HL-60/S4 (cell line): ENCODE results near the gene C16orf54.
"Not testable (repeated sequence)": the region's sequence is repeated elsewhere in the genome, so short reads cannot be mapped to it uniquely, and the experiment has no call there.

Experiments used
- in situ Hi-C: fragments of 300-500 bp; cut with MboI; formaldehyde crosslinking; loops from 2 replicates; pipeline ENCODE4 v1.14.3; 2022; ENCODE audit warnings: low sequenced_read_pairs

Gene C16orf54, protein sequence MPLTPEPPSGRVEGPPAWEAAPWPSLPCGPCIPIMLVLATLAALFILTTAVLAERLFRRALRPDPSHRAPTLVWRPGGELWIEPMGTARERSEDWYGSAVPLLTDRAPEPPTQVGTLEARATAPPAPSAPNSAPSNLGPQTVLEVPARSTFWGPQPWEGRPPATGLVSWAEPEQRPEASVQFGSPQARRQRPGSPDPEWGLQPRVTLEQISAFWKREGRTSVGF

DNA sequence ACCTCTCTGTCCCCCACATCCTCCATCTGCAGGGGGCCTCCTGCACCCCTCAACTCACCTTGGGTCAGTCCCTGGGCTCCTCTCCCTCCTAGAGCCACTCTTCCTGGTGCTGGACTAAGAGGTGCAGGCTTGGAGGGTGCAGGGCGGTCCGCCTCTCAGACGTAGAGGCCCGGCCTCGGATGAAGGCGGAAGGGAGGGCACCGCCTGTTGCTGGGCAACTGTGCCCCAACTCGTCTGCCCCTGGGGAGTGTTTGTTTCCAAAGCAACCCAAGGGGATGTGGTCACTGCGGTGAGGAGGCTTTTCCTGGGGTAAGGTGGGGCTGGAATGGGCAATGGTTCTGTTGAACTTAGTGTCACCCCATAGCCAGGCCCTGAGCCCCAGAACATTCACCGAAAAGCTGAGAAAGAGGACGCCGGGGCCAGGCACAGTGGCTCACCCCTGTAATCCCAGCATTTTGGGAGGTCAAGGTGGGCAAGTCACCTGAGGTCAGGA is at the start of gene C16orf54:
Gene C16orf54 (minus strand): TSS at position 138 of the 493 bp plus-strand sequence. CDS start 1,039 bp downstream, outside the sequence.
- in situ Hi-C loops = loop anchor here (5.0 kb wide), 1 partner anchor 46 kb away; the partner anchor contains the start of gene KIF22

DNA sequence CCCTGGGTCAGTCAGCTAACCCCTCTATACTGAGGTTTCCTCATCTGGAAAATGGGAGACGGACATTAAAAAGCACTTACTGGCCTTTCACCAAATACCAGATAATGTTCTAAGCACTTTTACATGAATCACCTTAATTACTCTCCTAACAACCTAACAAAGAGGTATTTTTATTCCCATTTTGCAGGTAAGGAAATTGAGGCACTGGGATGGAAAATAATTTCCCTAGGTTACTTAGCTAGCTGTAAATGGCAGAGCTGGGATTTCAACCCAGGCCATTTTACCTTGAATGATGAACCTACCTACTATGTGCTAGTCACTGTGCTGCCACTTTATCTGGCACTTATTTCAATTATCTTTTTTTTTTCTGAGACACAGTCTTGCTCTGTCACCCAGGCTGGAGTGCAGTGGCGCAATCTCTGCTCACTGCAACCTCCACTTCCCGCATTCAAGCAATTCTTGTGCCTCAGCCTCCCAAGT is 48.5 kb upstream of the C16orf54 start:
- in situ Hi-C loops = loop anchor here (5.0 kb wide), 1 partner anchor 47 kb away; the partner anchor contains the start of gene C16orf54

DNA sequence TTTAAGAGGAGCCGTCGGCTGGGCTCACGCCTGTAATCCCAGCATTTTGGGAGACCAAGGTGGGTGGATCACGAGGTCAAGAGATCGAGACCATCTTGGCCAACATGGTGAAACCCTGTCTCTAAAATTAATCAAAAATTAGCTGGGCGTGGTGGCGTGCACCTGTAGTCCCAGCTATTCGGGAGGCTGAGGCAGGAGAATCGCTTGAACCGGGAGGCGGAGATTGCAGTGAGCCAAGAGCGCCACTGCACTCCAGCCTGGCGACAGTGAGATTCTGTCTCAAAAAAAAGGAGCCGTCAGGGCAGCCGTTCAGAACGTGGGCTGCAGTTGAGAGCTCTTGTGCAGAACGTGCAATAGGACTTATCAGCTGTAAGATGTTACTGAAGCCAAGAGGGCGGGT is 47.4 kb upstream of the C16orf54 start:
- in situ Hi-C loops = loop anchor here (5.0 kb wide), 1 partner anchor 46 kb away; the partner anchor contains the start of gene C16orf54

DNA sequence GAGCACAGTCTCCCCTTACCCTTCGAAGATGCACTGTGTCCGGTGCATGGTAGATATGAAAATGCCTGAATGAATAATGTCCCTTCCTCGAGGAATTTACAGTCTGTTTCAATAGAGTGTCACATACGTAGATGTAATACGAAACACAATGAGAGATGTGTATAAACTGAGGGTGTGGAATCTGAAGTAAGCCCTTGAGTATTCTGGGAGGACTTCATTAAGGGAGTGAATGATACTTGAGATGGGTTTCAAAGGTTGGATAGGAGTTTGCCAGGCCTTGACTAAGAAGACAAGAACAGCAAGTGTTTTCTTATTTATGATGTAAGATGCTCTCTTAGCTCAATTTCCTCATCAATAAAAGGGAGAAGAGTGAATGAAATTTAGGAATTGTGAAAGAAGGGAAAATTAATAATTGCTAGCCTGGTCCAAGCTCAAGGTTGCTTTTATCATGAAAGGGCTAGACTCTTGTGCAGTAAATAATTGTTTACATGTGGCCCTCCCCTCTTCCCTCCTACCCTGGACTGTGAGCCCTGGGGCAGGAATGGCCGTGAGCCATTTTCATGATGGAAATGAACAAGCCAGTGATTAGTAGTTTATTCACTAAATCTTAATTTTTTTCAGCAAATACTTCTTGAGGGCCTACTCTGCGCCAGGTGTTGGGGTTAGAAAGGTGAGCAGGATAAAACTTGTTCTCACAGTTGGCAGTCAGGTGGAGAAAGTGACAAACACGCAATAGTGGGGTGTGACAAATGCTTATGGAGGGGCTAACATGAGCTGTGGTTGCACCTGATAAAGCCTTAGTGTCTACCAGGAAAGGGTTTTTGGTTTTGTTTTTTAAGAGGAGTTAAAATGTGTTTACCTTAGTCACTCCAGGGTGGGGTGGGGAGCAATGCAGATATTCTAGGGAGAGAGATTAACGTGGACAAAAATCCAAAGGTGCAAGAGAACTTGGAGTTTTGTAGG is 46.3 kb upstream of the C16orf54 start:
- in situ Hi-C loops = loop anchor here (5.0 kb wide), 1 partner anchor 45 kb away; the partner anchor contains the start of gene C16orf54

DNA sequence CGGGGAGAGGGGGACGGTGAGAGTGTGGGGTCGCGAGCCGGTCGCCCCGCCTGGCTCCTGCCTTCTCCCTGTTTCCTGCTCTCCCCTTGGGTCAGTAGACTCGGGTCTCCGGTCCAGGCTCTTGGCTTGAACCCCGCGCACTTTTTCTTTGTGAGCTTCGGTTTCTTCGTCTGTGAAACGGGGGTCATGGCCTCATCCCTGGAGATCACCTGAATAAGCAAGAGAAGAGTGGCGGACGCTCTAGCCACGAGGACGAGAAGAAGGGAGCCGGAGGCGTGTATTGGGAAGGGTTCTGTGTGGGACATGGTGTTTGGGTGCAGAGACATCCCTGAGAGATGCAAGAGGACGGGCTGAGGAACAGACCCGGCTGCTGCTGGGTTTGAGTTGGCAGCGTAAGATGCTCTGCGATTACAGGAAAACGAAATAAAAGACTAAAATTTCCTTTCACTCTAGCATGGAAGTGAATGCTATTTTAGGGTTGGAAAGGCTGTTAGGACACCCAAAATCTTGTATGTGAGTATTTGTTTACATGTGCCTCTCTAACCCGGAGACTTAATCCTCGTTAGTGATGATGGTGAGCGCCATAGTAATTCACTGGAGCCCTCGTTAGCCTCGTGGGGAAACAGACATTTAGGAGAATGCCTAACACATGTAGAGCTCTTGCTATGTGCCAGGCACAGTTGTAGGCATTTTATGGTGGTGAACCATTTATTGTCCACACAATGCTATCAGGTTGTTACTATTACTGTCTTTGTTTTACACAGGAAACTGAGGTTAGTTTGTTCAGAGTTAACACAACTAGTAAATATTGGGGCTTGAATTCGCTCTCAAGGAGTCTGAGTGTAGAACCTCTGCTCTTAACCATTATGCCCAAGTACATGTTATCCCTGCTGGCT is 45.4 kb upstream of the C16orf54 start:
- in situ Hi-C loops = loop anchor here (5.0 kb wide), 1 partner anchor 44 kb away; the partner anchor contains the start of gene C16orf54

DNA sequence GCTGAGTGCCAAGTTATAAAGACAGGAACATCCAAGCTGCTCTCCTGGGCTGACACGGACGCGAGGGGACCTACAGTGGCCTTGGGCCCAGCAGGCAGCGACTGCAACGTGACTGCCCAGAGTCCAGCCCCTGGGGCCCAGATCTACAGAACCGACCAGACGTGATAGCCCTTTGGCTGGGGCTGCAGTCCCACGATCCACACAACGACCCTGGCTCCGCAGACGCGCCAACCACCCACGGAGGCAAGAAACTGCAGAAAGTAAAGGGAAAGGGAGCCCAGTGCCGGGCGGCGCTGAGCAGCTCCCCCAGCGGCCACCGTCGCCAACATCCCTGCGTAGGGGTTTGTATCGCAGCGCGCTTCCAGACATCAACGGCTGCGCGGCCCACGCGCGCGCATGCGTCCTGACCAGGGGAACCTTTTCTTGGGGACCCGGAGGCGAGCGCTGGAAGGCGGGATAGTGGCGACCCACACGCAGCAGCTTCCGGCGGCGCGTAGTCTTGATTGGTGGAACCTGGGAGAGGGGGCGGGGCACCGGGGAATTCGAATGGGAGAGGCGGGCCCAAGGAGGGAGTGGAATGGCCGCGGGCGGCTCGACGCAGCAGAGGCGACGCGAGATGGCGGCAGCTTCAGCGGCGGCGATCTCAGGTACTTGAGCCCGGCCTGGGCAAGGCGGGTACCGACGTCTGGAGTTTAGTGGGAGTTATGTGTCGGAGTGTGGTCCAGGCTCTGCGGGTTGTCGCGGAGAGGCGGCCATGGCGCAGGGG is 44.6 kb upstream of the C16orf54 start, which contains the start of gene KIF22:
Gene KIF22 (plus strand): TSS at position 569 of the 766 bp plus-strand sequence. CDS start 9 bp downstream, at position 578.
- in situ Hi-C loops = loop anchor here (5.0 kb wide), 1 partner anchor 43 kb away; the partner anchor contains the start of gene C16orf54

DNA sequence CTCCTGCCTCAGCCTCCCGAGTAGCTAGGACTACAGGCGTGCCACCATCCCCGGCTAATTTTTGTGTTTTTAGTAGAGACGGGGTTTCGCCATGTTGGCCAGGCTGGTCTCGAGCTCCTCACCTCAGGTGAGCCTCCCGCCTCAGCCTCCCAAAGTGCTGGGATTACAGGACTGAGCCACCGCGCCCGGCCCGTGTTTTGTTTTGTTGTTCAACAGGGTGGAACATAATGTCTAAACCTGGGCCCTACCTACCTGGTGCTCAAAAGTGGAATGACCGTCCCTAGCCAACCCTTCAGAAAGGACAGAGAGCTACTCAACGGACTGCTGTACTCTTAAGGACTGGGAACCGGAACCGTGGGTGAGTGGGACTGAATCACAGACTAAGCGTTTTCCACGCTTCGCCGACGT is 44.0 kb upstream of the C16orf54 start:
- in situ Hi-C loops = loop anchor here (5.0 kb wide), 1 partner anchor 42 kb away; the partner anchor contains the start of gene C16orf54

DNA sequence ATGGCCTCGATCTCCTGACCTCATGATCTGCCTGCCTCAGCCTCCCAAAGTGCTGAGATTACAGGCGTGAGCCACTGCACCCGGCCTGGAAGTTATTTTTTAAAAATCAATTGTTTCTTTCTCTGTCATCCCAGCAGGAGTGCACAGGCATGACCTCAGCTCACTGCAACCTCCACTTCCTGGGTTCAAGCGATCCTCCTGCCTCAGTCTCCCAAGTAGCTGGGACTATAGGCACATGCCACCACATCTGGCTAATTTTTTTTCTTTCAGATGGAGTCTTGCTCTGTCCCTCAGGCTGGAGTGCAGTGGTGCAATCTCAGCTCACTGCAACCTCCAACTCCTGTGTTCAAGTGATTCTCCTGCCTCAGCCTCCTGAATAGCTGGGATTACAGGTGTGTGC is 41.4 kb upstream of the C16orf54 start:
- in situ Hi-C loops = not testable (repeated sequence)

DNA sequence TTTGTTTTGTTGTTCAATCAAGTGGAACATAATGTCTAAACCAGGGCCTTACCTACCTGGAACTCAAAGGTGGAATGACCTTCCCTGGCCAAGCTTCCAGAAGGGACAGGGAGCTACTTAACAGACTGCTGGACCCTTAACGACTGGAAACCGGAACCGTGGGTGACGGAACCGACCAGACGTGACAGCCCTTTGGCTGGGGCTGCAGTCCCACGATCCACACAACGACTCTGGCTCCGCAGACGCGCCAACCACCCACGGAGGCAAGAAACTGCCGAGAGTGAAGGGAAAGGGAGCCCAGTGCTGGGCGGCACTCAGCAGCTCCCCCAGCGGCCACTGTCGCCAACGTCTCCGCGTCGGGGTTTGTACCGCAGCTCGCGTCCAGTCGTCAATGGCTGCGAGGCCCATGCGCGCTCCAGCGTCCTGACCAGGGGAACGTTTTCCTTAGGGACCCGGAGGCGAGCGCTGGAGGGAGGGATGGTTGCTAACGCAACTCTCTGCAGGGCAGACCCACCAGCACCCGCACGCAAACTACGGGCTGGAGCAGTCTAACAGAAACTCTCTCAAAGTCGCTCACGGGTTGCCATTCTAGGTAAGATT is 39.2 kb upstream of the C16orf54 start:
- in situ Hi-C loops = no loop called here

DNA sequence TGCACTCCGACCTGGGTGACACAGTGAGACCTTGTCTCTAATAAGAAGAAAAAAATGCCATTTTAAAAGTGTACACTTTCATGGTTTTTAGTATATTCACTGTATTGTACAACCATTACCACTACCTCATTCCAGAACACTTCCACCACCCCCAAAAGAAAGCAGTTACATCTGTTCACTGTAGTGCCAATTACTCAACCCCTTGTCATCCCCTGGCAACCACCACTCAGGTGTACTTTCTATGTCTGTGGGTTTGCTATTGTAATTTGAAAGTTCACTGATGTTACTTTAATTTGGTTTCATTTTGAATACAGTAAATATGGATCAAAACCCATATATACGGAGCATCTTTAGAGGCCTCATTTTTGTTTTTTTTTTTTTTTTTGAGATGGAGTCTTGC is 38.4 kb upstream of the C16orf54 start:
- in situ Hi-C loops = no loop called here

DNA sequence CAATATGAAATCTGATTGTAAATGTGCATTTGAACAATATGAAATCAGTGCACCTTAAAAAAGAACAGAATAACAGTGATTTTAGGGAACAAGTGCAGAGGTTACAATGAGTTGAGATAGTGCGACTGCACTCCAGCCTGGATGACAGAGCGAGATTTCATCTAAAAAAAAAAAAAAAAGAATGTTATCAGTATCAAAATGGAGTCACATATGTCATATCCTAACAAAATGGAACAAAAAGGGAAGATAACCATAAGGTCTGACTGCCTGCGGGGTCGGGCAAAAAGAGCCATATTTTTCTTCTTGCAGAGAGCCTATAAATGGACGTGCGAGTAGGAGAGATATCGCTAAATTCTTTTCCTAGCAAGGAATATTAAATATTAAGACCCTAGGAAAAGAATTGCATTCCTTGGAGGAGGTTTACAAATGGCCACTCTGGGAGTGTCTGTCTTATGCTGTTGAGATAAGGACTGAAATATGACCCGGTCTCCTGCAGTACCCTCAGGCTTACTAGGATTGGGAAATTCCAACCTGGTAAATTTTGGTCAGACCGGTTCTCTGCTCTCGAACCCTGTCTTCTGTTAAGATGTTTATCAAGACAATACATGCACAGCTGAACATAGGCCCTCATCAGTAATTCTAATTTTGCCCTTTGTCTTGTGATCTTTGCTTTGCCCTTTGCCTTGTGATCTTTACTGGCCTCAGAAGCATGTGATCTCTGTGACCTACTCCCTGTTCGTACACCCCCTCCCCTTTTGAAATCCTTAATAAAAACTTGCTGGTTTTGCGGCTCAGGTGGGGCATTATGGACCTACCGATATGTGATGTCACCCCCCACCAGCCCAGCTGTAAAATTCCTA is 37.5 kb upstream of the C16orf54 start:
- in situ Hi-C loops = not testable (repeated sequence)

DNA sequence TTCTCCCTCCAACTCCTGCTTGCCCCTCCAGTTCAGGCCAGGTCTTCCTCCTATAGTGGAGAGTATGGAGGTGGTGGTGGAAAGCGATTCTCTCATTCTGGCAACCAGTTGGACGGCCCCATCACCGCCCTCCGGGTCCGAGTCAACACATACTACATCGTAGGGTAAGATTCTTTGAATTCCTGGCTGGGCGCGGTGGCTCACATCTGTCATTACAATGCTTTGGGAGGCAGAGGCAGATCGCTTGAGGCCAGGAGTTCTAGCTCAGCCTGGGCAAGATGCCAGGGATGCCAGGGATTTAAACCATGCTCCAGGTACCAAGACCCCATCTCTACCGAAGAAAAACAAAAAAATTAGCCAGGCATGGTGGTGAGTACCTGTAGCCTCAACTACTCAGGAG is 33.7 kb upstream of the C16orf54 start:
- in situ Hi-C loops = no loop called here

DNA sequence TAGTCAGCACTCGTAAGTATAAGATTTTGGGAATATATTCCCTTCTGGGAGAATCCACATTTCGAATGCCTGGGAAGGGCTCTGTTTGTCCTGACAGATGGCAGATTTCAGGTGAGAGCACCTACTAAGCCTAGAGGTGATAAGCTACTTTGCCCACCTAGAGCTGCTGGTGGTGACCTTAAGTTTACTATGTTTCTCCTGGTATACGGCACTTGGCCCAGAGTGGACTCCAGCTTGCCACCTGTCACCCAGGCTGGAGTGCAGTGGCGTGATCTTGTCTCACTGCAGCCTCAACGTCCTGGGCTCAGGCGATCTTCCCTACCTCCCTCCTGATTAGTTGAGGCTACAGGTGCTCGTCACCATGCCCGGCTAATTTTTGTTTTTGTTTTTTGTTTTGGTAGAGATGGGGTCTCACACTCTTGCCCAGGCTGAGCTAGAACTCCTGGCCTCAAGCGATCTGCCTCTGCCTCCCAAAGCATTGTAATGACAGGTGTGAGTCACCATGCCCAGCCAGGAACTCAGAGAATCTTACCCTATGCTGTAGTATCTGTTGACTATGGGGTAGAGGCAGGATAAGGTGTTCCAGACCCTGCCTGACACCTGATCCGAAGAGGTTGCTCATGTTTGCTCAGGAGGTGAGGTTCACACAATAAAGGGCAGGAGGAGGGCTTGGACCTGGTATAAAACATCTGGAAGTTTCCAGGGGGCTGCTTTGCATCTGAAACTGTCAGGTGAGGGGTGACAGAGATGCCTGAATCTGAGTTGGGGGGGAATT is 32.0 kb upstream of the C16orf54 start, which contains the start of gene ZG16:
Gene ZG16 (plus strand): TSS at position 681 of the 775 bp plus-strand sequence. CDS start 1,011 bp downstream, outside the sequence.
- in situ Hi-C loops = no loop called here

DNA sequence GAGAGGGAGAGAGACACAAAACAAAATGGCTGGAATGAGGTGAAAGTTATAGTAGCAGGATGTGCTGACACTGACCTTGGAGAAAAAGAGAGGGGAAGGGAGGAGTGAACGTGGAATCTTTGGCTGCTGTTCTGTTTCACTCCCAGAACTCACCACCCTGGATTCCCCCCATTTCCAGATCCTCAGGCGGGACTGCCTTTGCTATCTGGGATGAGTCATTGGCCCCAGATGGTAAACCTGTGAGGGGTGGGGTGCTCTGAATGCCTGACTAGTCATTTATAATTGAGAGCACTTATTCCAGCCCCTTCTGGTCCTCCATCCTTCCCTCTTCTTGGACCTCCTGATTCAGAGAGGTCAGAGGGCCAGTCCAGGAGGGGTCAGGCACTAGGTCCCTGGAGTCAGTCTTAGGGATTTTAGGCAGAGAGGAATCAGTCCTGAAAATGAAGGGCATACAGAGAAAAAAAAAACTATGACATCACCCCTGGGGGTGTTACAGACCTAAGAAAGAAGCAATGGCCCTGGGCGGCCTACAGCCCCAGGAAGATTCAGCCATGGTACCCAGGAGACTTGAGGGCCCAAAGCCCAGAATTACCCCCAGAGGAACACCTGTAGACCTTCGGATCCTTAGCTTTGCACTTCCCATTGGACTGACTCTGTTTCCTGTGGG is 30.1 kb upstream of the C16orf54 start:
- in situ Hi-C loops = no loop called here

DNA sequence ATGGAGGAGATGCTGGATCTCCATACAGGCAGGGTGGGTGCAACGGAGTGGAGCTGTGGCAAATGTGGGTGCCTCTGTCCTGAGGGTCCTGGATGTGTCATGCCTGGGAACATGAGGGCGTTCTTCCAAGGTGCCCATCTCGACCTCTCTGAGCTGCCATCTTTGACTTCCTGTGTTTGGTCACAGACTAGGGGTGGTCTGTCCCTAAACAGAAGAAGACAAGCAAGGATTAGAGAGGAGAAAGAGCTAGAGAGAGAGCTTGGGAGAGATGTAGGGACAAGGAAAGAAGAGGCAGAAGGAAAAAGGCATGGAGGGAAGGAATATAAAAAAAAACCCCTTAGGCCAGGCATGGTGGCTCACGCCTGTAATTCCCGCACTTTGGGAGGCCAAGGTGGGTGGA is 28.9 kb upstream of the C16orf54 start:
- in situ Hi-C loops = no loop called here

DNA sequence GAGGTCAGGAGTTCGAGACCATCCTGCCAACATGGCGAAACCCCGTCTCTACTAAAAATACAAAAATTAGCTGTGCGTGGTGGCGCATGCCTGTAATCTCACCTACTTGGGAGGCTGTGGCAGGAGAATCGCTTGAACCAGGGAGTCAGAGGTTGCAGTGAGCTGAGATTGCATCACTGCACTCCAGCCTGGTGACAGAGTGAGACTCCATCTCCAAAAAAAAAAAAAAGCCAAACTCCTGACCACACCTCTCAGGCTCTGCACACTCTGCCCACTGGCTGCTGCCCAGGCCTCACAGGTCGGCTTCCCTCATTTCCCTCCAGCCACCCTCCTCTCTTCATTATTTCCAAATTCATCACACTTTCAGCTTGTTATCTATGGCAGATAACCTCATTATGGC is 26.5 kb upstream of the C16orf54 start:
- in situ Hi-C loops = not testable (repeated sequence)
